T-cell (primary cell): ENCODE measurements around the gene SLC30A4. TPM values are rescaled to one million over a fixed set of nuclear protein-coding genes. Genes with fewer than 3 reads are reported as not detected.
"Not testable (repeated sequence)": the region's sequence is repeated elsewhere in the genome, so short reads cannot be mapped to it uniquely, and the experiment has no call there.

Source experiments
- ATAC-seq, 4 experiments: fragments of 200-7000 bp in 3 of 4; fragments of 150-1000 bp in 1 of 4; cut with Tn5 transposase; replicated peaks in 1 of 4; 1 replicate in 3 of 4; 2 replicates in 1 of 4; pipeline ENCODE4 v1.10.0; 2021; ENCODE audit warnings: moderate library complexity in 3 of 4, mild to moderate bottlenecking in 2 of 4, moderate number of reproducible peaks in 1 of 4
- CTCF ChIA-PET, 2 donors: fragments of 300-600 bp; sonication (Branson Sonifier 250); formaldehyde crosslinking; loops; one replicate each; lab custom pipeline; 2022; ENCODE audit warnings: antibody characterized with exemption in 2 of 2; lab: Charles Lee
- POLR2A ChIA-PET, 2 donors: fragments of 300-600 bp; sonication (Branson Sonifier 250); formaldehyde crosslinking; loops; one replicate each; lab custom pipeline; 2022; ENCODE audit warnings: antibody characterized with exemption in 2 of 2; lab: Charles Lee
- DNase-seq, 35 experiments: peaks; one replicate each; pipeline versions ENCODE4 v3.0.0 to v3.0.0-alpha.2; 2013 to 2023
- H3K27ac ChIP-seq: one replicate; pipeline ENCODE4 v1.5.1; 2013; ENCODE audit warnings: low read length
- H3K27me3 ChIP-seq, 2 experiments: replicated peaks in 1 of 2; 1 replicate in 1 of 2; 2 replicates in 1 of 2; pipeline versions ENCODE4 v1.6.1 to v1.7.0; 2013; ENCODE audit warnings: low read length in 1 of 2, mixed read lengths in 1 of 2; ENCODE audit not compliant: control insufficient read depth in 2 of 2, insufficient read depth in 2 of 2; ENCODE audit errors: extremely low read depth in 1 of 2
- H3K36me3 ChIP-seq, 2 donors: 1 replicate in 1 of 2; 2 replicates in 1 of 2; pipeline versions ENCODE4 v1.6.1 to v1.7.0; 2013; ENCODE audit warnings: low read length in 1 of 2; ENCODE audit not compliant: control insufficient read depth in 2 of 2, insufficient read depth in 1 of 2; ENCODE audit errors: extremely low read depth in 1 of 2
- H3K4me1 ChIP-seq, 2 experiments: 1 replicate in 1 of 2; 2 replicates in 1 of 2; pipeline versions ENCODE4 v1.6.1 to v1.7.0; 2013; ENCODE audit warnings: low read length in 2 of 2, mixed read lengths in 1 of 2; ENCODE audit not compliant: insufficient read depth in 2 of 2, control insufficient read depth in 1 of 2; ENCODE audit errors: extremely low read depth in 1 of 2
- H3K4me3 ChIP-seq, 2 donors: 1 replicate in 1 of 2; 2 replicates in 1 of 2; pipeline versions ENCODE4 v1.5.1 to v1.7.0; 2013; ENCODE audit warnings: mild to moderate bottlenecking in 2 of 2, low read length in 1 of 2, moderate library complexity in 1 of 2; ENCODE audit not compliant: control insufficient read depth in 1 of 2; ENCODE audit errors: extremely low read depth in 1 of 2
- H3K9me3 ChIP-seq: 2 replicates; pipeline ENCODE4 v1.7.0; 2013
- H3K27ac Mint-ChIP-seq, 2 donors: one replicate each; pipeline ENCODE4 v1.8.0; 2020 to 2021; ENCODE audit warnings: mild to moderate bottlenecking in 2 of 2, mixed read lengths in 2 of 2
- H3K27me3 Mint-ChIP-seq, 2 donors: one replicate each; pipeline ENCODE4 v1.8.0; 2021 to 2022; ENCODE audit warnings: mixed read lengths in 2 of 2
- H3K36me3 Mint-ChIP-seq: one replicate; pipeline ENCODE4 v1.8.0; 2021; ENCODE audit warnings: mixed read lengths
- H3K4me1 Mint-ChIP-seq, 3 donors: one replicate each; pipeline ENCODE4 v1.8.0; 2020 to 2022; ENCODE audit warnings: mixed read lengths in 3 of 3, mild to moderate bottlenecking in 1 of 3
- H3K4me3 Mint-ChIP-seq, 3 donors: one replicate each; pipeline ENCODE4 v1.8.0; 2020 to 2022; ENCODE audit warnings: mild to moderate bottlenecking in 3 of 3, mixed read lengths in 3 of 3, moderate library complexity in 3 of 3
- H3K9me3 Mint-ChIP-seq, 3 donors: one replicate each; pipeline ENCODE4 v1.8.0; 2020 to 2022; ENCODE audit warnings: mixed read lengths in 3 of 3
- WGBS: methylation state at CpG from one replicate; pipeline ENCODE4 v1.1.5; 2013; ENCODE audit warnings: missing lambda C conversion rate; ENCODE audit not compliant: insufficient coverage; 5-methylcytosine and 5-hydroxymethylcytosine counted together
- total RNA-seq, 35 experiments: library from RNA in 6 of 35; stranded (reverse) in 6 of 35; fragments of 120-200 nt in 1 of 35; gene quantifications; one replicate each; pipeline versions ENCODE4 v1.2.1 to v1.2.4 and lab custom pipeline; 2013 to 2026

The SLC30A4 gene
- total RNA-seq, 5 donors from 2014 or later (not counting 1 experiment from before 2014, with no cell fraction given) = 3.7 to 4.8 (median 4.2) TPM

GRCh38 chr15:45536934-45537333 is 14.4 kb upstream of the SLC30A4 start:
- H3K36me3 ChIP-seq = no peaks in the 10 kb centered on the region
- no peaks in the 10 kb centered on the region for H3K27me3 ChIP-seq
- ATAC-seq (no peak), DNase-seq (no peak)
- Mint-ChIP-seq H3K9me3 (no peaks in the 10 kb centered on the region), H3K4me1 (no peaks in the 10 kb centered on the region), H3K36me3 (no peaks in the 10 kb centered on the region), H3K27ac (no peak overlapping the region), H3K27me3 (peaks cover 3 to 7% of the 10 kb centered on the region in 2 donors), H3K4me3 (no peak overlapping the region)
- H3K9me3 ChIP-seq = no peaks in the 10 kb centered on the region
- H3K27ac ChIP-seq = no peak overlapping the region
- no peaks in the 10 kb centered on the region for H3K4me1 ChIP-seq
- no peak overlapping the region for H3K4me3 ChIP-seq
- ChIA-PET CTCF (no interaction called here), POLR2A (no interaction called here)
- WGBS = no CpG with 5 or more reads among the region's 3 CpGs

- H3K36me3 ChIP-seq = no peaks in the 10 kb centered on the region
- Mint-ChIP-seq H3K27ac (no peak overlapping the region), H3K27me3 (peaks cover 5 to 9% of the 10 kb centered on the region in 2 donors), H3K36me3 (no peaks in the 10 kb centered on the region), H3K9me3 (no peaks in the 10 kb centered on the region), H3K4me3 (no peak overlapping the region), H3K4me1 (no peaks in the 10 kb centered on the region)
- WGBS = 100% methylated on average over 2 of the region's 2 CpGs
- H3K4me3 ChIP-seq = no peak overlapping the region
- CTCF ChIA-PET = no interaction called here
- no peaks in the 10 kb centered on the region for H3K9me3 ChIP-seq
- ATAC-seq = no peak
- H3K27ac ChIP-seq = no peak overlapping the region
- H3K27me3 ChIP-seq = peaks cover 0 to 4% of the 10 kb centered on the region in 2 experiments
- POLR2A ChIA-PET = no interaction called here
- H3K4me1 ChIP-seq = no peaks in the 10 kb centered on the region
- no peak for DNase-seq
Observed at GRCh38 chr15:45535486-45536042, 13.0 kb upstream of the SLC30A4 start.

- POLR2A ChIA-PET = no interaction called here
- H3K36me3 ChIP-seq = no peaks in the 10 kb centered on the region
- ATAC-seq = no peak
Observed at GRCh38 chr15:45534821-45535220, 12.3 kb upstream of the SLC30A4 start.

GRCh38 chr15:45532892-45533291 is 10.3 kb upstream of the SLC30A4 start:
- not testable (repeated sequence) for H3K4me3 Mint-ChIP-seq

More at GRCh38 chr15:45534821-45535220, 12.3 kb upstream of the SLC30A4 start:
- no peaks in the 10 kb centered on the region for H3K4me1 Mint-ChIP-seq
- CTCF ChIA-PET = no interaction called here
- no CpG with 5 or more reads among the region's 1 CpG for WGBS
- no peak for DNase-seq
- Histone ChIP-seq H3K9me3 (no peaks in the 10 kb centered on the region), H3K4me1 (no peaks in the 10 kb centered on the region), H3K27me3 (peaks cover 0 to 4% of the 10 kb centered on the region in 2 experiments), H3K4me3 (no peak overlapping the region), H3K27ac (no peak overlapping the region)
- H3K27ac Mint-ChIP-seq = no peak overlapping the region
- H3K9me3 Mint-ChIP-seq = no peaks in the 10 kb centered on the region
- no peaks in the 10 kb centered on the region for H3K36me3 Mint-ChIP-seq
- H3K27me3 Mint-ChIP-seq = peaks cover 5 to 9% of the 10 kb centered on the region in 2 donors
- no peak overlapping the region for H3K4me3 Mint-ChIP-seq

GRCh38 chr15:45529613-45530012 is 7.1 kb upstream of the SLC30A4 start:
- no peaks in the 10 kb centered on the region for H3K9me3 Mint-ChIP-seq
- no peaks in the 10 kb centered on the region for H3K4me1 ChIP-seq
- POLR2A ChIA-PET = no interaction called here
- no peaks in the 10 kb centered on the region for H3K9me3 ChIP-seq
- no peaks in the 10 kb centered on the region for H3K36me3 Mint-ChIP-seq
- H3K4me3 Mint-ChIP-seq = no peak overlapping the region
- 79% methylated on average over 2 of the region's 3 CpGs for WGBS
- H3K27ac ChIP-seq = no peak overlapping the region
- CTCF ChIA-PET = interaction anchor here in 1 of 2 donors (0.6 kb wide), 1 partner anchor 16 kb away, joined by 3 read pairs; no protein-coding TSS in a partner anchor
- peaks cover 0 to 4% of the 10 kb centered on the region in 2 experiments for H3K27me3 ChIP-seq
- peaks cover 5 to 9% of the 10 kb centered on the region in 2 donors for H3K27me3 Mint-ChIP-seq
- no peak overlapping the region for H3K4me3 ChIP-seq
- no peak overlapping the region for H3K27ac Mint-ChIP-seq
- H3K36me3 ChIP-seq = no peaks in the 10 kb centered on the region
- ATAC-seq (no peak), DNase-seq (no peak)
- H3K4me1 Mint-ChIP-seq = no peaks in the 10 kb centered on the region

More at GRCh38 chr15:45532892-45533291, 10.3 kb upstream of the SLC30A4 start:
- H3K27ac ChIP-seq, H3K9me3 ChIP-seq, H3K36me3 Mint-ChIP-seq, H3K27ac Mint-ChIP-seq, H3K27me3 Mint-ChIP-seq, ATAC-seq, H3K9me3 Mint-ChIP-seq, H3K27me3 ChIP-seq, H3K4me1 Mint-ChIP-seq, POLR2A ChIA-PET, H3K4me3 ChIP-seq, H3K36me3 ChIP-seq, DNase-seq, H3K4me1 ChIP-seq, CTCF ChIA-PET: not testable (repeated sequence)
- 100% methylated on average over 1 of the region's 3 CpGs for WGBS

GRCh38 chr15:45527086-45527485 is 4.5 kb upstream of the SLC30A4 start:
- Mint-ChIP-seq H3K27ac (no peak overlapping the region), H3K36me3 (no peaks in the 10 kb centered on the region), H3K4me3 (no peak overlapping the region), H3K27me3 (peaks cover 3 to 4% of the 10 kb centered on the region in 2 donors), H3K9me3 (no peaks in the 10 kb centered on the region), H3K4me1 (peaks cover under 1 to 6% (median 6%) of the 10 kb centered on the region in 3 donors)
- H3K27ac ChIP-seq = no peak overlapping the region
- 53% methylated on average over 5 of the region's 8 CpGs for WGBS
- H3K4me1 ChIP-seq = peaks cover 0 to 5% of the 10 kb centered on the region in 2 experiments
- ChIA-PET CTCF (no interaction called here), POLR2A (no interaction called here)
- DNase-seq (no peak), ATAC-seq (no peak)
- H3K27me3 ChIP-seq = peaks cover 2 to 9% of the 10 kb centered on the region in 2 experiments
- no peak overlapping the region for H3K4me3 ChIP-seq
- no peaks in the 10 kb centered on the region for H3K36me3 ChIP-seq
- H3K9me3 ChIP-seq = no peaks in the 10 kb centered on the region
